Mucosa of rectum (tissue), 2 donors: ENCODE data around the gene GRIN3B.

ENCODE experiments used
- H3K27ac ChIP-seq, 2 donors: one replicate each; pipeline ENCODE4 v1.7.0; 2013; ENCODE audit warnings: inconsistent platforms in 2 of 2, low read depth in 2 of 2, low read length in 2 of 2
- H3K27me3 ChIP-seq, 2 donors: one replicate each; pipeline ENCODE4 v1.7.0; 2013; ENCODE audit warnings: low read length in 2 of 2; ENCODE audit not compliant: control insufficient read depth in 2 of 2, insufficient read depth in 2 of 2
- H3K36me3 ChIP-seq, 2 donors: one replicate each; pipeline ENCODE4 v1.7.0; 2013; ENCODE audit warnings: low read length in 2 of 2; ENCODE audit not compliant: control insufficient read depth in 2 of 2, insufficient read depth in 2 of 2
- H3K4me1 ChIP-seq, 2 donors: one replicate each; pipeline ENCODE4 v1.7.0; 2013; ENCODE audit warnings: low read length in 2 of 2, mild to moderate bottlenecking in 1 of 2; ENCODE audit not compliant: control insufficient read depth in 2 of 2, insufficient read depth in 2 of 2
- H3K4me3 ChIP-seq, 2 donors: one replicate each; pipeline ENCODE4 v1.7.0; 2013; ENCODE audit warnings: low read length in 2 of 2
- H3K9ac ChIP-seq, 2 donors: one replicate each; pipeline ENCODE4 v1.7.0; 2013; ENCODE audit warnings: low read length in 2 of 2, low read depth in 1 of 2, mild to moderate bottlenecking in 1 of 2
- H3K9me3 ChIP-seq, 2 donors: one replicate each; pipeline ENCODE4 v1.7.0; 2013; ENCODE audit warnings: low read length in 2 of 2; ENCODE audit not compliant: control insufficient read depth in 2 of 2
- donor health status: healthy.
- donor health status: Normal muscosa, but diverticular disease.

GRIN3B gene

DNA sequence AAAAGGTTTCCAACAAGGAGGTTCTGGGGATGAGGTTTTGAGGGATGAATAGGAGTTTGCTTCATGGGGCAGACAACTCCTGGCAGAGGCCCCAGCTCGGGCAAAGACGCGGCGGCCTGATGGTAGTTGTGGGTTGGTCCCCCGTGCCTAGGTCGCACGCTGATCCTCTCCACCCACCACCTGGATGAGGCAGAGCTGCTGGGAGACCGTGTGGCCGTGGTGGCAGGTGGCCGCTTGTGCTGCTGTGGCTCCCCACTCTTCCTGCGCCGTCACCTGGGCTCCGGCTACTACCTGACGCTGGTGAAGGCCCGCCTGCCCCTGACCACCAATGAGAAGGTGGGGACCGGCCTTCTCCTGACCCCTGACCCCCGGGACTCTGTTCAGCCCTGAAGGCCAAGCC, 51.6 kb downstream of the GRIN3B start:
- Histone ChIP-seq H3K36me3 (peaks cover 0 to 4% of the 10 kb centered on the region in 2 donors), H3K27ac (no peak overlapping the region), H3K4me1 (peaks cover 0 to 2% of the 10 kb centered on the region in 2 donors), H3K9me3 (no peaks in the 10 kb centered on the region), H3K9ac (no peak overlapping the region), H3K4me3 (no peak overlapping the region), H3K27me3 (no peaks in the 10 kb centered on the region)

DNA sequence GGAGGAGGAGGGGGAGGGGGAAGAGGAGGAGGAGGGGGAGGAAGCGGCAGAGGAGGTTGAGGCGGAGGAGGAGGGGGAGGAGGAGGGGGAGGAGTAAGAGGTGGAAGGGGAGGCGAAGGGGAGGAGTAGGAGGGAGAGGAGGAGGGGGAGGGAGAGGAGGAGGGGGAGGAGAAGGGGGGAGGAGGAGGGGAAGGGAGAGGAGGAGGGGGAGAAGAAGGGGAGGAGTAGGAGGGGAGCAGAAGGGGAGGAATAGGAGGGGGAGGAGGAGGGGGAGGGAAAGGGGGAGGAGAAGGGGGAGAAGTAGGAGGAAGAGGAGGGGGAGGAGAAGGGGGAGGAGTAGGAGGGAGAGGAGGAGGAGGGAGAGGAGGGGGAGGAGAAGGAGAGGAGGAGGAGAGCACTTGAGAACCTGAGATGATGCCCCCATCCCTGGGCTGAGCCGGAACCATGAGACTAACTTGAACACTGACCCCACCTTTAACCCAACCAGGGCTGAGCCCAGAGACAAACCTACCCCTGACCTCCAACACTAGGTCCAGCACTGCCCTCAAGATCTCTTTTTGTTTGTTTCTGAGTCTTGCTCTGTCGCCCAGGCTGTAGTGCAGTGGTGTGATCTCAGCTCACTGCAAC, 52.2 kb downstream of the GRIN3B start:
- H3K9ac ChIP-seq = no peak overlapping the region
- no peak overlapping the region for H3K27ac ChIP-seq
- peaks cover 0 to 2% of the 10 kb centered on the region in 2 donors for H3K4me1 ChIP-seq
- no peaks in the 10 kb centered on the region for H3K27me3 ChIP-seq
- no peak overlapping the region for H3K4me3 ChIP-seq
- H3K9me3 ChIP-seq = no peaks in the 10 kb centered on the region
- peaks cover 0 to 4% of the 10 kb centered on the region in 2 donors for H3K36me3 ChIP-seq

DNA sequence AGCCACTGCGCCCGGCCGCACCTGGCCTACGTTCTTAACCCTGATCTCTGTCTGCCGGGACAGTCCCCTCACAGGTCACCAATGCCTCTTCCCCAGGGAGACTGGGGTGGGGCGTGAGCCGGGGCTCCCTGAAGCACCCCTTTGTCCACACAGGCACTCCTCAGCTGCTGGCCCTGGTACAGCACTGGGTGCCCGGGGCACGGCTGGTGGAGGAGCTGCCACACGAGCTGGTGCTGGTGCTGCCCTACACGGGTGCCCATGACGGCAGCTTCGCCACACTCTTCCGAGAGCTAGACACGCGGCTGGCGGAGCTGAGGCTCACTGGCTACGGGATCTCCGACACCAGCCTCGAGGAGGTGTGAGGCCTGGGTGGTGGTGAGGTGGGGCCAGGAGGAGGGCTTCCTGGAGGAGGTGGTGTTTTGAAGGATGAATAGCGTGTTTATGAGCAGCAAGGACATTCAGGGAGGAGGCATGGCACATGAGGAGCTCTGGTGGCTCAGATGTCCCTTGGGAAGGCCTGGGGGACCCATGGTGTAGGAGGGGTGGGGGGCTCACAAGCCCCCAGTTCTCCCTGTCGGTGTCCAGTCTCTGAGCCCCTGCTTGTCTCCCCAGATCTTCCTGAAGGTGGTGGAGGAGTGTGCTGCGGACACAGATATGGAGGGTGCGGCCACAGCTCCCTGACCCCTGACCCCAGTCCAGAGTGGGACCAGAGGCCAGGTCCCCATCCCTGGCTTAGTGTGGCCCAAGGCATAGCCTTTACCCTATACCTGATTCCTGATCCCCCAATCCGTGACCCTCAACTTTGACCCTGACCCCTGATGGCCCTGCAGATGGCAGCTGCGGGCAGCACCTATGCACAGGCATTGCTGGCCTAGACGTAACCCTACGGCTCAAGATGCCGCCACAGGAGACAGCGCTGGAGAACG, 53.2 kb downstream of the GRIN3B start:
- H3K36me3 ChIP-seq = peaks cover 0 to 4% of the 10 kb centered on the region in 2 donors
- H3K9me3 ChIP-seq = no peaks in the 10 kb centered on the region
- no peaks in the 10 kb centered on the region for H3K27me3 ChIP-seq
- H3K27ac ChIP-seq = no peak overlapping the region
- no peaks in the 10 kb centered on the region for H3K4me1 ChIP-seq
- H3K4me3 ChIP-seq = no peak overlapping the region
- H3K9ac ChIP-seq = no peak overlapping the region

DNA sequence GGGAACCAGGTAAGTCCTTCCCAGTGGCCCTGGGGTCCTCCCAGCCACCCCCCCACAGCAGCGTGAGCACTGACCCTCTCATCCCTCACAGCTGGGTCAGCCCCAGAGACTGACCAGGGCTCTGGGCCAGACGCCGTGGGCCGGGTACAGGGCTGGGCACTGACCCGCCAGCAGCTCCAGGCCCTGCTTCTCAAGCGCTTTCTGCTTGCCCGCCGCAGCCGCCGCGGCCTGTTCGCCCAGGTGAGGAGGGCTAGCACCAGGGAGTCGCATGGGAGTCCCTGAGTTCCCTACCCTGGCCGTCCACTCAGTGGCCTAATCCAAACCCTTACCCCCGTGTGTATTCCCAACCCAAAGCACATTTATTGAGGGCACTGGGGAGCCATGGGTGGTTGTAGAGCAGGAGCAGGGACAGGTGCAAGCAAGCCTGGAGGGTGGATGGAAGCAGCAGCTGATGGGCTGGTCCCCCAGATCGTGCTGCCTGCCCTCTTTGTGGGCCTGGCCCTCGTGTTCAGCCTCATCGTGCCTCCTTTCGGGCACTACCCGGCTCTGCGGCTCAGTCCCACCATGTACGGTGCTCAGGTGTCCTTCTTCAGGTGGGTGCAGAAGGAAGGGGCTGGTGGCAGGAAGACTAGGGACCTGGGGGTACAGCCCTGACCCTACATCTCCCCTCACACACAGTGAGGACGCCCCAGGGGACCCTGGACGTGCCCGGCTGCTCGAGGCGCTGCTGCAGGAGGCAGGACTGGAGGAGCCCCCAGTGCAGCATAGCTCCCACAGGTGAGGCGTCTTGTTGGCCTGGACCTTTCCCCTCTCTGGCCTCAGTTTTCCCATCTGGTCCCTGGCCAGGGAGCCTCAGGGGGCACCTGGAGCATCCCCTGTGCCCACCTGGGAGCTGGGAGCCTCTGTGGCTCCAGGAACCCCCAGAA, 54.1 kb downstream of the GRIN3B start:
- Histone ChIP-seq H3K27ac (no peak overlapping the region), H3K9me3 (no peaks in the 10 kb centered on the region), H3K4me1 (no peaks in the 10 kb centered on the region), H3K27me3 (no peaks in the 10 kb centered on the region), H3K9ac (no peak overlapping the region), H3K36me3 (peaks cover 0 to 7% of the 10 kb centered on the region in 2 donors), H3K4me3 (no peak overlapping the region)

DNA sequence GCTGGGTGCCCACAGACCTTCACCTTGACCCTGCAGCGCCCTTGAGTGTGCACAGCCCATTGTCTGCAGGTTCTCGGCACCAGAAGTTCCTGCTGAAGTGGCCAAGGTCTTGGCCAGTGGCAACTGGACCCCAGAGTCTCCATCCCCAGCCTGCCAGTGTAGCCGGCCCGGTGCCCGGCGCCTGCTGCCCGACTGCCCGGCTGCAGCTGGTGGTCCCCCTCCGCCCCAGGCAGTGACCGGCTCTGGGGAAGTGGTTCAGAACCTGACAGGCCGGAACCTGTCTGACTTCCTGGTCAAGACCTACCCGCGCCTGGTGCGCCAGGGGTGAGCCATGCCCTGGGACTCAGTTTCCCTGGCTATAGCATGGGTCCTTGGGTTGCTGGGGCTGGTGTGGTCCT, 54.8 kb downstream of the GRIN3B start:
- H3K36me3 ChIP-seq = peaks cover 0 to 7% of the 10 kb centered on the region in 2 donors
- H3K9me3 ChIP-seq = no peaks in the 10 kb centered on the region
- H3K27ac ChIP-seq = no peak overlapping the region
- H3K4me3 ChIP-seq = no peak overlapping the region
- no peak overlapping the region for H3K9ac ChIP-seq
- H3K4me1 ChIP-seq = no peaks in the 10 kb centered on the region
- H3K27me3 ChIP-seq = no peaks in the 10 kb centered on the region

DNA sequence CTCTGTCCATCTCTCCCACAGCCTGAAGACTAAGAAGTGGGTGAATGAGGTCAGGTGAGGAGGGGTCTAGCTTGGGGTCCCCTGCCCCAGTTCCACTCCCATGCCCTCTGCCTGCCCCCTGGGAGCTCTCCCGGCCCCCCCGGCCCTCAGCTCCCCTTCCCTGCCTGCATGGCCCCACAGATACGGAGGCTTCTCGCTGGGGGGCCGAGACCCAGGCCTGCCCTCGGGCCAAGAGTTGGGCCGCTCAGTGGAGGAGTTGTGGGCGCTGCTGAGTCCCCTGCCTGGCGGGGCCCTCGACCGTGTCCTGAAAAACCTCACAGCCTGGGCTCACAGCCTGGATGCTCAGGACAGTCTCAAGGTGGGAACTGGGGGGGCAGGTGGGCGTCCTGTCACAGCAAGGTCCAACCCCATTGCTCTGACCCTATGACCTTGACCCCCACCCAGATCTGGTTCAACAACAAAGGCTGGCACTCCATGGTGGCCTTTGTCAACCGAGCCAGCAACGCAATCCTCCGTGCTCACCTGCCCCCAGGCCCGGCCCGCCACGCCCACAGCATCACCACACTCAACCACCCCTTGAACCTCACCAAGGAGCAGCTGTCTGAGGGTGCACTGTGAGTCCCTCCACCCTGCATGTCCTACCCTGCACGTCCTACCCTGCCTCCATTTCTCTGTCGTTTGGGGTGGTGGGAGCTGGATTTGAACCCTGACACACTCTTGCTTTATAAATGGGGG, 55.8 kb downstream of the GRIN3B start:
- H3K9me3 ChIP-seq = no peaks in the 10 kb centered on the region

DNA sequence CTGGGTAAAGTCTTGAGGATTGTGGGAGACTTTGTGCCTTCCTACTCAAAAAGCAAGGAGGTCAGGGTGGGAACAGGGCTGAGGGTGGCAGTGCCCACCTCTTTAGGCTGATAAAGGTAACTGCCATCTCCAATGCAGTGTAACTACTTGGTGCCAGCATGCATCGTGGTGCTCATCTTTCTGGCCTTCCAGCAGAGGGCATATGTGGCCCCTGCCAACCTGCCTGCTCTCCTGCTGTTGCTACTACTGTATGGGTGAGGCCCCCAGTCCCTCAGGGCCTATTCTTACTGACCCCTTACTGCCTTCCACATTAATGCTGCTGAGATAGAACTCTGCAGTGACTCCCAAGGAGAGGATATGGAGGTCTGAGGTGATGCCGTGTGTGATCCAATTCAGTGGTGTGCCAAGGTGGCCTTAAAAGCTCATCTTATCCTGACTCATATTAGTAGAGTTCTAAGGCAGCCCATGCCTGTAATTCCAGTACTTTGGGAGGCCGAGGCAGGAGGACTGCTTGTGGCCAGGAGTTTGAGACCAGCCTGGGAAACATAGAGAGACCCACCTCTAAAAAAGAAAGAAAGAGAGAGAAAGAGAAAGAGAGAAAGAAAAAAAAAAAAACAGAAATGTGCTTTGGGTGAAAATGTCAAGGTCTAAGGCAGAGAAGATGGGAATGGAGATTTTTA, 57.1 kb downstream of the GRIN3B start:
- no peak overlapping the region for H3K27ac ChIP-seq

More for the DNA sequence above, 55.8 kb downstream of the GRIN3B start:
- H3K27ac ChIP-seq = no peak overlapping the region
- H3K36me3 ChIP-seq = peaks cover 0 to 7% of the 10 kb centered on the region in 2 donors
- H3K4me3 ChIP-seq = no peak overlapping the region
- H3K9ac ChIP-seq = no peak overlapping the region
- H3K4me1 ChIP-seq = no peaks in the 10 kb centered on the region
- H3K27me3 ChIP-seq = no peaks in the 10 kb centered on the region

DNA sequence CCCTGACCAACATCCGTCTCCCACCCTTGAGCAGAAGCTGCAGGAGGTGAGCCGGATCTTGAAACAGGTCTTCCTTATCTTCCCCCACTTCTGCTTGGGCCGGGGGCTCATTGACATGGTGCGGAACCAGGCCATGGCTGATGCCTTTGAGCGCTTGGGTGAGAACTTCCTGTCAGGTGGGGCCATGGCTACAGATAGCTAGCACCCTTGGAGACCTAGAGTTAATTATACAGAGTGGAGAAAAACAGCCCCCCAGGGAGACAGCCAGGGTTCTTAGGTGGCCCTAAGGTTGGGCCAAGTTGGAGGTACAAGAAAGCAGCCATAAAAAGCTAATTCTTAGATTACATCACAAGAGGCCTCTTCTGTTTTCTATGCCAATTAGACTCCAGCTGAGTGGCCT, 57.9 kb downstream of the GRIN3B start:
- H3K27me3 ChIP-seq = no peaks in the 10 kb centered on the region
- no peak overlapping the region for H3K9ac ChIP-seq
- peaks cover 0 to 7% of the 10 kb centered on the region in 2 donors for H3K36me3 ChIP-seq
- H3K27ac ChIP-seq = no peak overlapping the region
- H3K4me3 ChIP-seq = no peak overlapping the region
- no peaks in the 10 kb centered on the region for H3K4me1 ChIP-seq
- H3K9me3 ChIP-seq = no peaks in the 10 kb centered on the region

More for the DNA sequence above, 57.1 kb downstream of the GRIN3B start:
- no peaks in the 10 kb centered on the region for H3K4me1 ChIP-seq
- H3K9ac ChIP-seq = no peak overlapping the region
- H3K4me3 ChIP-seq = no peak overlapping the region
- H3K36me3 ChIP-seq = peaks cover 0 to 7% of the 10 kb centered on the region in 2 donors
- H3K9me3 ChIP-seq = no peaks in the 10 kb centered on the region
- H3K27me3 ChIP-seq = no peaks in the 10 kb centered on the region
